ENCODE results near the gene WDFY3.

DNA sequence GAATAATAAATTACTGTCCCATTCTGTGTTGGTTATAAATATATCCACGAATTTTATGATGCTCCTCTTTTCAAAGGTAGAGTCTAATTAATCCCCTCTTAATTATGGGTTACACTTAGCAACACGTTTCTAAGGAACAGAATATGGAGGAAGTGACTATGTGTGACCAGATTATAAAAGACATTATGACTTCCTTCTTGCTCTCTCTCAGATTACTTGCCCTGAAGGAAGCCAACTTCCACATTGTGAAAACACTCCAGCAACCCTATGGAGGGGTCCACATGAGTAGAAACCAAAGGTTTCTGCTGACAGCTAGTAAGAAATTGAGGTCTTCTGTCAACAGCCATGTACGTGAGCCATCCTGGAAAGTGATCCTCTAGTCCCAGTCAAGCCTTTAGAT lies 59.3 kb downstream of the WDFY3 start:
- TF ChIP-seq, protein P1, sequence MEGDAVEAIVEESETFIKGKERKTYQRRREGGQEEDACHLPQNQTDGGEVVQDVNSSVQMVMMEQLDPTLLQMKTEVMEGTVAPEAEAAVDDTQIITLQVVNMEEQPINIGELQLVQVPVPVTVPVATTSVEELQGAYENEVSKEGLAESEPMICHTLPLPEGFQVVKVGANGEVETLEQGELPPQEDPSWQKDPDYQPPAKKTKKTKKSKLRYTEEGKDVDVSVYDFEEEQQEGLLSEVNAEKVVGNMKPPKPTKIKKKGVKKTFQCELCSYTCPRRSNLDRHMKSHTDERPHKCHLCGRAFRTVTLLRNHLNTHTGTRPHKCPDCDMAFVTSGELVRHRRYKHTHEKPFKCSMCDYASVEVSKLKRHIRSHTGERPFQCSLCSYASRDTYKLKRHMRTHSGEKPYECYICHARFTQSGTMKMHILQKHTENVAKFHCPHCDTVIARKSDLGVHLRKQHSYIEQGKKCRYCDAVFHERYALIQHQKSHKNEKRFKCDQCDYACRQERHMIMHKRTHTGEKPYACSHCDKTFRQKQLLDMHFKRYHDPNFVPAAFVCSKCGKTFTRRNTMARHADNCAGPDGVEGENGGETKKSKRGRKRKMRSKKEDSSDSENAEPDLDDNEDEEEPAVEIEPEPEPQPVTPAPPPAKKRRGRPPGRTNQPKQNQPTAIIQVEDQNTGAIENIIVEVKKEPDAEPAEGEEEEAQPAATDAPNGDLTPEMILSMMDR (conservative IDR thresholded peaks at IDR 0.05), result no peak
- no peak for TF ChIP-seq ZFX (IDR thresholded peaks at IDR 0.05)

Measured in C4-2B (cell line).